Left lung (tissue), 10 donors: ENCODE results near the gene ZCWPW1. TPM values are rescaled to one million over a fixed set of nuclear protein-coding genes. Genes with fewer than 3 reads are reported as not detected.
"Not testable (repeated sequence)": the region's sequence is repeated elsewhere in the genome, so short reads cannot be mapped to it uniquely, and the experiment has no call there.

ENCODE experiments used
- ATAC-seq: fragments of 200-7000 bp; cut with Tn5 transposase; one replicate; pipeline ENCODE4 v1.9.1; 2020; ENCODE audit warnings: moderate library complexity
- DNase-seq, 4 donors: peaks; one replicate each; pipeline ENCODE4 v3.0.0-alpha.2; 2013 to 2020
- H3K27ac ChIP-seq, 2 donors: fragments of 200-600 bp; sonication (generic) in 1 of 2; one replicate each; pipeline versions ENCODE4 v1.5.0 to v1.8.0; 2020 to 2021
- H3K27me3 ChIP-seq, 2 donors: fragments of 200-600 bp; sonication (generic) in 1 of 2; one replicate each; pipeline versions ENCODE4 v1.5.0 to v1.8.0; 2020 to 2021
- H3K36me3 ChIP-seq, 2 donors: fragments of 200-600 bp; sonication (generic) in 1 of 2; one replicate each; pipeline versions ENCODE4 v1.5.0 to v1.8.0; 2020 to 2021
- H3K4me1 ChIP-seq, 2 donors: fragments of 200-600 bp; one replicate each; pipeline ENCODE4 v1.8.0; 2021
- H3K4me3 ChIP-seq, 2 donors: fragments of 200-600 bp; sonication (generic) in 1 of 2; one replicate each; pipeline versions ENCODE4 v1.5.0 to v1.8.0; 2020 to 2021; ENCODE audit warnings: mild to moderate bottlenecking in 1 of 2
- H3K9me3 ChIP-seq, 2 donors: fragments of 200-600 bp; sonication (generic) in 1 of 2; one replicate each; pipeline versions ENCODE4 v1.5.0 to v1.8.0; 2020 to 2021
- intact Hi-C, 2 donors: fragments of 100-400 bp; cut with DNase I; formaldehyde crosslinking; loops; one replicate each; pipeline versions ENCODE4 v1.11.2 to v1.14.2; 2022
- polyA plus RNA-seq, 6 donors: library from polyadenylated mRNA; unstranded; fragments of 120-200 nt; gene quantifications; one replicate each; pipeline ENCODE4 v1.2.1, GENCODE V29; 2013; ENCODE audit not compliant: insufficient read length in 6 of 6
- total RNA-seq, 2 donors: library from RNA; stranded (reverse); fragmentation: NEBNext Ultra II Directional; extraction: Animal tissue kit (Norgen Biotek cat#: 25700); gene quantifications; one replicate each; pipeline ENCODE4 v1.2.1, GENCODE V29; 2021
- TF ChIP-seq, protein P1 (sequence below), 2 donors: fragments of 200-600 bp; sonication (generic) in 1 of 2; IDR thresholded peaks; one replicate each; pipeline versions ENCODE4 v1.5.0 to v1.8.0; 2021; ENCODE audit warnings: antibody characterized with exemption in 2 of 2
- donor health status: DM: no; HTN: yes; CAD: no.
- donor health status: DM: no; HTN: no; CAD: no.

Gene ZCWPW1
- total and polyA plus RNA-seq, 8 donors, result 2.9 to 9.8 (median 8.6) TPM

DNA sequence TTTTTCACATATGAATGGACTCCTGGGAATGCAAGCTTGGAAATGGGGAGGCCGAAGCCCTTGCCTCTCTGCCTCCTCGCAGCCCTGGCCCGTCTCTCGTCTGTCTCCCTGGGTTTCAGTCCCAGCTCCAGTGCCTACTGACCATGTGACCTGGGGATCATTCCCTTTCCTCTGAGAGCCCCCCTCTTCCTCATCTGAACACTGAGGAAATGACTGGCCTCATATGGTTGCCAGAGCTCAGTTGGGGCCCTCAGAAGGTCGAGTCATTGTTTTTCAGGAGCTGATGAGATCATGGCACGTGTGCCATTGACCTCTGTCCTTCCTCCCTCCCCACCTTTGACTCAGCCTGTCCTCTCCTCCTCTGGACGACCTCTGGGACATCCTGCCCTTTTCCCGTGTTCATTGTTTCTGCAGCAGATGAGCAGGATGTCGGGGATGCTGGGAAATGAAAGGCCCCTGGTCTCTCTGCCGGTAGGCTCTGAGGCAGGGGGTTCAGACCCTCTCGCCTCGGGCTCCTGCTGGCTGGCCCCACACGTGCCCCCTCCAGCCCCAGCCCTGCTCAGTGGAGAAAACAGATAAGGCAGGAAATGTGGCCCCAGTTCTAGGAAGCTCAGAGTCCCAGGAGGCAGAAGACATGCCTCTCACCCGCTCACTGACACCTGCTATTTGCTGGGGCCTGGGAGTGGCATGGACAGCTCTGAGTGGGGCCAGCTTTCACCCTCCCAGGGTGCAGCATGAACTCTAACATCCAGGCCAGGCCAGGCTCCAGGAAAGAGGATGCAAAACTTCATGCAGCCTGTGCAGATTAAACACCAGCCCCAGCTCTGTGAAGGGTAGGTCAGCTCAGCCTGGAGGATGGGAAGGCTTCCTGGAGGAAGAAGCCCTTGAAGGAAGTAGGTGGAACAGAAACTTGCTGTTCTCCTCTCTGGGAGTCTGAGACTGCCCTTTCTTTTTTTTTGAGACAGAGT, 16.1 kb upstream of the ZCWPW1 start:
- intact Hi-C loops, result no loop called here
- H3K27me3 ChIP-seq, result no peaks in the 10 kb centered on the region
- H3K4me1 ChIP-seq, result peaks cover 0 to 26% of the 10 kb centered on the region in 2 donors
- peak overlapping the region; percentile 56 to 74 for H3K27ac ChIP-seq
- TF ChIP-seq, protein P1, sequence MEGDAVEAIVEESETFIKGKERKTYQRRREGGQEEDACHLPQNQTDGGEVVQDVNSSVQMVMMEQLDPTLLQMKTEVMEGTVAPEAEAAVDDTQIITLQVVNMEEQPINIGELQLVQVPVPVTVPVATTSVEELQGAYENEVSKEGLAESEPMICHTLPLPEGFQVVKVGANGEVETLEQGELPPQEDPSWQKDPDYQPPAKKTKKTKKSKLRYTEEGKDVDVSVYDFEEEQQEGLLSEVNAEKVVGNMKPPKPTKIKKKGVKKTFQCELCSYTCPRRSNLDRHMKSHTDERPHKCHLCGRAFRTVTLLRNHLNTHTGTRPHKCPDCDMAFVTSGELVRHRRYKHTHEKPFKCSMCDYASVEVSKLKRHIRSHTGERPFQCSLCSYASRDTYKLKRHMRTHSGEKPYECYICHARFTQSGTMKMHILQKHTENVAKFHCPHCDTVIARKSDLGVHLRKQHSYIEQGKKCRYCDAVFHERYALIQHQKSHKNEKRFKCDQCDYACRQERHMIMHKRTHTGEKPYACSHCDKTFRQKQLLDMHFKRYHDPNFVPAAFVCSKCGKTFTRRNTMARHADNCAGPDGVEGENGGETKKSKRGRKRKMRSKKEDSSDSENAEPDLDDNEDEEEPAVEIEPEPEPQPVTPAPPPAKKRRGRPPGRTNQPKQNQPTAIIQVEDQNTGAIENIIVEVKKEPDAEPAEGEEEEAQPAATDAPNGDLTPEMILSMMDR (IDR thresholded peaks at IDR 0.05), result no peak
- H3K9me3 ChIP-seq, result no peaks in the 10 kb centered on the region
- ATAC-seq (peak; percentile 68), DNase-seq (peak in 2 of 4 donors; percentile 41 to 48)
- H3K4me3 ChIP-seq, result no peak overlapping the region
- H3K36me3 ChIP-seq, result no peaks in the 10 kb centered on the region

DNA sequence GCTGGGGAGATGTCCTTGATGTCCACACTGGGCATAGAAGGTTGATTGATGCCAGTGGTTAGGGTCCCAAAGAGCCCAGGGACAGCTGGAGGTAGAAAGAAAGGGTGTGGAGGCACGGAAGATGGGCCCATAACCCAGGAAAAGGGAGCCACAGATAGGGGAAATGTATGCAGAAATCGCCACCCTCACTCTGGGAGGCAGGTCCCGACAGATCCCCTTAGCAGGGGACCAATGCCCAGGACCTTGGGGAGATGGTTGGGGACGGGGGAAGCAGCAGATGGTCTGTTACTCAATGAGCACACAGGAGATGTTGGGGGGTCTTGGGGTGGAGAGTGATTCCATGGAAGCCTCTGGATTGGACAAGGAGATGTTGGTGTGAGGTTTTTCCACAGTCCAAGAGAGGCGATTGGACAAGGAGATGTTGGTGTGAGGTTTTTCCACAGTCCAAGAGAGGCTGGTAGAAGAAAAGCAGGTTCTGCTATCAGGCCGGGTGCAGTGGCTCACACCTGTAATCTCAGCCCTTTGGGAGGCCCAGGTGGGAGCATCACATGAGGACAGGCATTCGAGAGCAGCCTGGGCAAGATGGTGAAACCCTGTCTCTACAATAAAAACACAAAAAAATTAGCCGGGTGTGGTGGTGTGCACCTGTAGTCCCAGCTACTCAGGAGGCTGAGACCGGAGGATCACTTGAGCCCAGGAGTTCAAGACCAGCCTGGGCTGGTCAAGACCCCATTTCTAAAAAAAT, 14.8 kb upstream of the ZCWPW1 start:
- no peak for ATAC-seq
- Histone ChIP-seq H3K9me3 (no peaks in the 10 kb centered on the region), H3K4me3 (no peak overlapping the region), H3K27ac (peak overlapping the region; percentile 8 to 50), H3K36me3 (no peaks in the 10 kb centered on the region), H3K4me1 (peaks cover 0 to 24% of the 10 kb centered on the region in 2 donors), H3K27me3 (no peaks in the 10 kb centered on the region)
- TF ChIP-seq, protein P1 (IDR thresholded peaks at IDR 0.05), result no peak
- peak in 1 of 4 donors; percentile 25 for DNase-seq
- intact Hi-C loops, result no loop called here

- Histone ChIP-seq H3K27ac (no peak overlapping the region), H3K9me3 (no peaks in the 10 kb centered on the region), H3K4me1 (peaks cover 0 to 29% of the 10 kb centered on the region in 2 donors), H3K36me3 (no peaks in the 10 kb centered on the region), H3K27me3 (no peaks in the 10 kb centered on the region), H3K4me3 (no peak overlapping the region)
- intact Hi-C loops, result no loop called here
- TF ChIP-seq, protein P1 (IDR thresholded peaks at IDR 0.05), result no peak
- ATAC-seq, result no peak
- DNase-seq, result peak in 1 of 4 donors; percentile 8
These were observed 13.4 kb upstream of the ZCWPW1 start for GRCh38 chr7:100441641-100442535.

DNA sequence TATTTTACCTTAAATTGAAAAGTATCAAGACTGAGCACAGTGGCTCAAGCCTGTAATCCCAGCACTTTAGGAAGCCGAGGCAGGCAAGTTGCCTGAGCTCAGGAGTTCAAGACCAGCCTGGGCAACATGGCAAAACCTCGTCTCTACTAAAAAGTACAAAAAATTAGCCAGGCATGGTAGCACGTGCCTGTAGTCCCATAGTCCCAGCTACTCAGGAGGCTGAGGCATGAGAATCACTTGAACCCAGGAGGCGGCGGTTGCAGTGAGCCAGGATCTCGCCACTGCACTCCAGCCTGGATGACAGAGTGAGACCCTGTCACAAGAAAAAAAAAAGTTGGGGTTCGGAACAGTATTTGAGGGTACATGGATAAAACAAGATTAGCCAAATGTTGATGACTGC, 10.7 kb upstream of the ZCWPW1 start:
- H3K36me3 ChIP-seq, ATAC-seq, H3K9me3 ChIP-seq, H3K27me3 ChIP-seq, H3K4me3 ChIP-seq, intact Hi-C loops: not testable (repeated sequence)
- H3K4me1 ChIP-seq, result peaks cover 6 to 25% of the 10 kb centered on the region in 2 donors
- peak in 1 of 4 donors; percentile 18 for DNase-seq
- peak overlapping the region in 1 of 2 donors; percentile 34 for H3K27ac ChIP-seq

DNA sequence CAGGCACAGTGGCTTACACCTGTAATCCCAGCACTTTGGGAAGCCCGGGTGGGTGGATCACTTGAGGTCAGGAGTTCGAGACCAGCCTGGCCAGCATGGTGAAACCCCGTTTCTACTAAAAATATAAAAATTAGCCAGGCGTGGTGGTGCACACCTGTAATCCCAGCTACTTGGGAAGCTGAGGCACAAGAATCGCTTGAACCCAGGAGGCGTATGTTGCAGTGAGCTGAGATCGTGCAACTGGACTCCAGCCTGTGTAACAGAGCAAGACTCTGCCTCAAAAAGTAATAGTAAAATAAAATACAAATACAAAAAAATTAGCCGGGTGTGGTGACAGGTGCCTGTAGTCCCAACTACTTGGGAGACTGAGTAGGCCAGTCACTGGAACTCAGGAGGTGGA, 10.2 kb upstream of the ZCWPW1 start:
- H3K9me3 ChIP-seq, DNase-seq, H3K27ac ChIP-seq, intact Hi-C loops, H3K4me3 ChIP-seq, H3K27me3 ChIP-seq, ATAC-seq: not testable (repeated sequence)
- Histone ChIP-seq H3K36me3 (peaks cover 0 to 13% of the 10 kb centered on the region in 2 donors), H3K4me1 (peaks cover 6 to 27% of the 10 kb centered on the region in 2 donors)
